Measurements from ENCODE around the gene SMYD4. TPM values are rescaled to one million over a fixed set of nuclear protein-coding genes. Genes with fewer than 3 reads are reported as not detected.

Gene SMYD4
- total RNA-seq, 1 experiment from 2014 or later = 9.3 TPM

DNA sequence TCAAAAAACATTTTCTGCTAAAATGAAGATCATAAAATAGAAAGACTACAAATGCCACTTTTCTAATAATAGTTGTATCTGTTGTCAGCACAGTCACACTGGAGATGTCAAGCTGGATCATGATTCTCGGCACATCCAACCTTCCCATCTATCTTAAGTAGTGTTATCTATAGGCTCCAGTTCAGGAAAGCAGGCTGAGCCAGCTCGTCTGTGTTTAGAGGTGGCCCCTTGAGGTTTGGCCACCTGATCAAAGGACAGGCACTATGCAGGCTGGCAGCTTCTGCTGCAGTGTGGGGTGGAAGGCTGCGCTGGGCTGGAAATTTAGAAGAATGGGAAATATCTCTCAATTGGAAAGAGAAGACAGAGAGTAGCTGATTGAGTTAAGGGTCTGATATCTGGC, 32.4 kb downstream of the SMYD4 start:
- H4K20me1 ChIP-seq (ENCODE audit: low read length) = no peaks in the 10 kb centered on the region
- ATAC-seq (no peak), DNase-seq (no peak)
- no peak overlapping the region for H3K4me3 ChIP-seq (ENCODE audit: low read length)
- H3K27me3 ChIP-seq (ENCODE audit: low read length) = no peaks in the 10 kb centered on the region
- H3K27ac ChIP-seq (ENCODE audit: low read length) = no peak overlapping the region
- no peaks in the 10 kb centered on the region for H3F3A ChIP-seq (ENCODE audit: low read length, unreplicated experiment)
- no peaks in the 10 kb centered on the region for H3K36me3 ChIP-seq (ENCODE audit: low read depth, low read length)
- BruUV-seq (replicated peaks) = no TSS peak
- intact Hi-C loops (cut with micrococcal nuclease) = no loop called here
- CTCF ChIA-PET = no interaction called here
- no peaks in the 10 kb centered on the region for H3K79me2 ChIP-seq (ENCODE audit: low read length)
- H3K4me1 ChIP-seq (ENCODE audit: insufficient read depth, low read length) = no peaks in the 10 kb centered on the region
- no peak overlapping the region for H2AFZ ChIP-seq (ENCODE audit: low read length)
- no peak overlapping the region for H3K9ac ChIP-seq (ENCODE audit: low read length)
- POLR2A ChIA-PET (ENCODE audit: unreplicated experiment) = no interaction called here
- no peak overlapping the region for H3K4me2 ChIP-seq (ENCODE audit: low read length)
- TF ChIP-seq, protein P1, sequence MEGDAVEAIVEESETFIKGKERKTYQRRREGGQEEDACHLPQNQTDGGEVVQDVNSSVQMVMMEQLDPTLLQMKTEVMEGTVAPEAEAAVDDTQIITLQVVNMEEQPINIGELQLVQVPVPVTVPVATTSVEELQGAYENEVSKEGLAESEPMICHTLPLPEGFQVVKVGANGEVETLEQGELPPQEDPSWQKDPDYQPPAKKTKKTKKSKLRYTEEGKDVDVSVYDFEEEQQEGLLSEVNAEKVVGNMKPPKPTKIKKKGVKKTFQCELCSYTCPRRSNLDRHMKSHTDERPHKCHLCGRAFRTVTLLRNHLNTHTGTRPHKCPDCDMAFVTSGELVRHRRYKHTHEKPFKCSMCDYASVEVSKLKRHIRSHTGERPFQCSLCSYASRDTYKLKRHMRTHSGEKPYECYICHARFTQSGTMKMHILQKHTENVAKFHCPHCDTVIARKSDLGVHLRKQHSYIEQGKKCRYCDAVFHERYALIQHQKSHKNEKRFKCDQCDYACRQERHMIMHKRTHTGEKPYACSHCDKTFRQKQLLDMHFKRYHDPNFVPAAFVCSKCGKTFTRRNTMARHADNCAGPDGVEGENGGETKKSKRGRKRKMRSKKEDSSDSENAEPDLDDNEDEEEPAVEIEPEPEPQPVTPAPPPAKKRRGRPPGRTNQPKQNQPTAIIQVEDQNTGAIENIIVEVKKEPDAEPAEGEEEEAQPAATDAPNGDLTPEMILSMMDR (conservative IDR thresholded peaks at IDR 0.05; ENCODE audit: low read depth, low read length) = no peak
- TF ChIP-seq EZH2 (IDR thresholded peaks at IDR 0.05; ENCODE audit: low read length, unreplicated experiment) = no peak
- no peak for TF ChIP-seq EZH2phosphoT487 (IDR thresholded peaks at IDR 0.05; ENCODE audit: borderline replicate concordance, low read length)
- H3K9me3 ChIP-seq (ENCODE audit: low read length) = no peaks in the 10 kb centered on the region
- H3K9me2 ChIP-seq (replicated peaks; ENCODE audit: low read length) = no peaks in the 10 kb centered on the region

DNA sequence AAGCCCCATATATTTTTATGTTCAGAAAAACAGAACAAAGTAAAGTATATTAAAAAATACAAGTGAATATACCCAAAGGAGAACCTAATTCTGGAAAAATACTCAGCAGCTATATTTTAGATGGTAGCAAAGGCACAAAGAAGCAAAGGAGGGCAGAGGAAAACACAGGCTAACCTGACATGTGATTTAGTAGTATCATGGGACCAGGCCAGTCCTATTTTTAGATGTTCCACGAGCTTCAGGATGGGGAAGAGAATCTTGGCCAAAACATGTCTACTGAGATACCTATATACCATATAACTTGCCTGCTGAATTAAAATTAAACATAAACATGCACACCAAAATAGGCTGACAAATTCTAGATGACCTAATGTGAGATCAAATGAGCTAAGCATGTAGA, 32.9 kb downstream of the SMYD4 start:
- no peaks in the 10 kb centered on the region for H3K36me3 ChIP-seq (ENCODE audit: low read depth, low read length)
- H3K4me3 ChIP-seq (ENCODE audit: low read length) = no peak overlapping the region
- no peak overlapping the region for H3K9ac ChIP-seq (ENCODE audit: low read length)
- no peaks in the 10 kb centered on the region for H3F3A ChIP-seq (ENCODE audit: low read length, unreplicated experiment)
- no peaks in the 10 kb centered on the region for H4K20me1 ChIP-seq (ENCODE audit: low read length)
- CTCF ChIA-PET = no interaction called here
- TF ChIP-seq, protein P1 (conservative IDR thresholded peaks at IDR 0.05; ENCODE audit: low read depth, low read length) = no peak
- TF ChIP-seq EZH2 (IDR thresholded peaks at IDR 0.05; ENCODE audit: low read length, unreplicated experiment) (no peak), EZH2phosphoT487 (IDR thresholded peaks at IDR 0.05; ENCODE audit: borderline replicate concordance, low read length) (no peak)
- H3K9me3 ChIP-seq (ENCODE audit: low read length) = no peaks in the 10 kb centered on the region
- POLR2A ChIA-PET (ENCODE audit: unreplicated experiment) = no interaction called here
- no peak overlapping the region for H3K27ac ChIP-seq (ENCODE audit: low read length)
- BruUV-seq (replicated peaks) = no TSS peak
- no peak overlapping the region for H2AFZ ChIP-seq (ENCODE audit: low read length)
- intact Hi-C loops (cut with micrococcal nuclease) = no loop called here
- no peak for DNase-seq
- no peaks in the 10 kb centered on the region for H3K4me1 ChIP-seq (ENCODE audit: insufficient read depth, low read length)
- no peak overlapping the region for H3K4me2 ChIP-seq (ENCODE audit: low read length)
- no peaks in the 10 kb centered on the region for H3K9me2 ChIP-seq (replicated peaks; ENCODE audit: low read length)
- no peaks in the 10 kb centered on the region for H3K27me3 ChIP-seq (ENCODE audit: low read length)
- no peak for ATAC-seq
- no peaks in the 10 kb centered on the region for H3K79me2 ChIP-seq (ENCODE audit: low read length)

DNA sequence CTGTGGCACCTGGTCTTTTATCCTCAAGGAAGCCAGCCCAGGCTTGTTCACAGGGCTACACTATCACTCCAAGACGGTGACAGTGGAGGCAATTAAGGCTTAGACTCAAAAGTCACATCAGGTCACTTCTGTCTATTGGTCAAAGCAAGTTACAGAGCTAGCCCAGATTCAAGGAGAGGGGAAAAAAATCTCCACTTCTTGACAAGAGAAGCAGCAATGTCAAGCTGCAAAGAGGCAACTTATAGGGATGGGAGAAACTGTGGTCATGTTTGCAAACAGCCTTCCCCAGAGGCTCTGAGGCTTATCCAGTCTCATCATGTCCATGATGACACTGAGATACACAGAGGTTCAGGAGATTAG, 36.3 kb downstream of the SMYD4 start:
- TF ChIP-seq EZH2 (IDR thresholded peaks at IDR 0.05; ENCODE audit: low read length, unreplicated experiment) (no peak), EZH2phosphoT487 (IDR thresholded peaks at IDR 0.05; ENCODE audit: borderline replicate concordance, low read length) (no peak)
- TF ChIP-seq, protein P1 (conservative IDR thresholded peaks at IDR 0.05; ENCODE audit: low read depth, low read length) = no peak
- Histone ChIP-seq H3K79me2 (ENCODE audit: low read length) (no peaks in the 10 kb centered on the region), H3K27me3 (ENCODE audit: low read length) (no peaks in the 10 kb centered on the region), H3K9me3 (ENCODE audit: low read length) (no peaks in the 10 kb centered on the region), H3K9me2 (replicated peaks; ENCODE audit: low read length) (no peaks in the 10 kb centered on the region), H4K20me1 (ENCODE audit: low read length) (no peaks in the 10 kb centered on the region), H3K4me1 (ENCODE audit: insufficient read depth, low read length) (no peaks in the 10 kb centered on the region), H3K4me2 (ENCODE audit: low read length) (no peak overlapping the region), H3F3A (ENCODE audit: low read length, unreplicated experiment) (no peaks in the 10 kb centered on the region), H3K4me3 (ENCODE audit: low read length) (no peak overlapping the region), H3K9ac (ENCODE audit: low read length) (no peak overlapping the region), H3K27ac (ENCODE audit: low read length) (no peak overlapping the region), H3K36me3 (ENCODE audit: low read depth, low read length) (no peaks in the 10 kb centered on the region), H2AFZ (ENCODE audit: low read length) (no peak overlapping the region)
- ChIA-PET CTCF (no interaction called here), POLR2A (ENCODE audit: unreplicated experiment) (no interaction called here)
- ATAC-seq (no peak), DNase-seq (no peak)
- BruUV-seq (replicated peaks) = no TSS peak
- intact Hi-C loops (cut with micrococcal nuclease) = no loop called here

Measured in PC-3 (cell line).